GM21825 (cell line): ENCODE measurements around the gene TMEM150B.

Experiments used
- ATAC-seq: cut with Tn5 transposase; IDR thresholded peaks from one replicate; pipeline ENCODE4 v1.9.1; 2021; ENCODE audit warnings: mild to moderate bottlenecking, moderate library complexity; ENCODE audit not compliant: unreplicated experiment

Gene TMEM150B

DNA sequence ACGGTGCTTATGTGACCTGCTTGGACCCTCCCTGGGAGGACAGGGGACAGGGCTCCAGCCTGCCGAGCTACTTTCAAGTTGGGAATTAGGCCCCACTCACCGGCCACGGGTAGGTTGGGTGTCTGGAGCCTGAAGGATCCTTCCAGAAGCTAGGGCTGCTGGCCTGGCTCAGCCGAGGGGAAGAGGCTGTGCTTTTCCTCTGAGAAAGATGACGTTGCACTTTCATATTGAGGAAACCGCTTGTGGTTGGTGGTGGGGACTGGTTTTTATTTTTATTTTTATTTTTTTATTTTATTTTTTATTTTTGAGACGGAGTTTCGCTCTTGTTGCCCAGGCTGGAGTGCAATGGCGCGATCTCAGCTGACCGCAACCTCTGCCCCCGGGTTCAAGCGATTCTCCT is at the start of gene TMEM150B:
Gene TMEM150B, minus strand, starts transcription at position 170 of the 400 bp plus-strand sequence. CDS start 4,305 bp downstream, outside the sequence.
- no peak for ATAC-seq

DNA sequence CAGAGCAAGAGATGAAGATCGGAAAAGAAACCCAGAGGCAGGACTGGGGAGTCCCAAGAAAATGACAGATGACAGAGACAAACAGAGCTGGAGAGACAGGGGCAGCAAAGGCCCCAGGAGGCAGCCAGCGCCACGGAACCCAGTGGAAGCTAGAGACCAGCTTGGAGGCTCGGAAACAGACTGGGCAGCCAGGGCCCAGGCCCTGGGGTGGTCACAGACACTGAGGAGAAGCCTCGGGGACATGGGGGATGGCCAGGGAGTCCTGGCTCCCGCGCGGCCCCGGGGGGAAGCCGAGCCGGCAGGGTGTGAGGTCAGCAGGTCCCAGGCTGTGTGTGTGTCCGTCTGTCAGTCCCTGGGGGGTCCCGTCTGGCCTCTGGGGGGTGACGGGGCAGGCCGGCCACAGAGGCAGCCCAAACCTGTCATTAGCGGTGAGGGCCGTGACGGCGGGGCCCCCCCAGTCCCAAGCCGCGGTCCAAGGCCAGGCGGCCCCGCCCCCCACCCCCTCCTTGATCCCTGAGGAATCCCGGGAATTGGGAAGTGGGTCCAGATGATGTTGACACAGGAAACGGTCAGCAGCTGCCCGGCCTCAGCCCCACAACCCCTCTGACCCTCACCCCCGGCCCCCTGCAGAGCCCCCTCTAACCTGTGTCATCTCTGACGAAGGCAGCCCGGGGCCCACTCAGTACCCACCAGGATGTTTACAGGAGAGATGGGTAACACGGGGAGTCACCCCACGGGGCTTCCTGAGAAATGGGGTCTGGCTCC is 49.0 kb upstream of the TMEM150B start:
- no peak for ATAC-seq

DNA sequence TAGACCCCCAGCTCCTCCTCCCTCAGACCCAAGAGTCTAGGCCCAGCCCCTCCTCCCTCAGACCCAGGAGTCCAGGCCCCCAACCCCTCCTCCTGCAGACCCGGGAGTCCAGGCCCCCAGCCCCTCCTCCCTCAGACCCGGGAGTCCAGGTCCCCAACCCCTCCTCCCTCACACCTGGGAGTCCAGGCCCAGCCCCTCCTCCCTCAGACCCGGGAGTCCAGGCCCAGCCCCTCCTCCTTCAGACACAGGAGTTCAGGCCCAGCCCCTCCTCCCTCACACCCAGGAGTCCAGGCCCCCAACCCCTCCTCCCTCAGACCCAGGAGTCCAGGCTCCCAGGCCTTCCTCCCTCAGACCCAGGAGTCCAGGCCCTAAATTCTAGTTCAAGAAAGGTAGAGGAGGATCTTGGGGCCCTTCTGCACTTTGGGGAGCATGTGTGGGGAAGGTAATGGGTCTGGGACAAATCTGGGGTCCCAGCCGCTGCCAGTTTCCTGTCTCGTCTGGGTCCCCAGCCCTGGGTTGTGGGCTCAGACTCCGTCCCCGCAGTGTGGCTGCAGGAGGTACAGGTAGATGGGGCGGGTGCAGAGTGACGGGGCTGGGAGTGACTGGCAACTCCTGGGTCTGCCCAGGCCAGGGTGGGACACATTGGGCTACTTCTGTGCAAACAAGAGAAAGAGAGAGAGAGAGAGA is 48.3 kb upstream of the TMEM150B start:
- no peak for ATAC-seq

- ATAC-seq: no peak
Measured at GRCh38 chr19:55372316-55373081, 47.4 kb upstream of the TMEM150B start.

- no peak for ATAC-seq
Measured at GRCh38 chr19:55370305-55370988, 45.3 kb upstream of the TMEM150B start, which contains the start of gene IL11. TSS of gene IL11 (minus strand) at chr19:55370463. CDS start at chr19:55370310, 153 bp downstream.

- no peak for ATAC-seq
Measured at GRCh38 chr19:55369653-55370304, 44.6 kb upstream of the TMEM150B start.

GRCh38 chr19:55368701-55369563 is 43.8 kb upstream of the TMEM150B start:
- ATAC-seq: no peak

GRCh38 chr19:55368106-55368505 is 43.0 kb upstream of the TMEM150B start:
- ATAC-seq: no peak

- ATAC-seq: no peak
Measured at GRCh38 chr19:55366790-55367189, 41.6 kb upstream of the TMEM150B start.

GRCh38 chr19:55365964-55366363 is 40.8 kb upstream of the TMEM150B start:
- no peak for ATAC-seq

- ATAC-seq: no peak
Measured at GRCh38 chr19:55365245-55365644, 40.1 kb upstream of the TMEM150B start.

GRCh38 chr19:55362990-55363716 is 38.0 kb upstream of the TMEM150B start, which contains the start of gene GARIN5B:
TSS of gene GARIN5B (minus strand) at chr19:55363260. CDS start at chr19:55363066, 194 bp downstream.
- ATAC-seq: no peak

GRCh38 chr19:55362174-55362989 is 37.2 kb upstream of the TMEM150B start:
- ATAC-seq: no peak

DNA sequence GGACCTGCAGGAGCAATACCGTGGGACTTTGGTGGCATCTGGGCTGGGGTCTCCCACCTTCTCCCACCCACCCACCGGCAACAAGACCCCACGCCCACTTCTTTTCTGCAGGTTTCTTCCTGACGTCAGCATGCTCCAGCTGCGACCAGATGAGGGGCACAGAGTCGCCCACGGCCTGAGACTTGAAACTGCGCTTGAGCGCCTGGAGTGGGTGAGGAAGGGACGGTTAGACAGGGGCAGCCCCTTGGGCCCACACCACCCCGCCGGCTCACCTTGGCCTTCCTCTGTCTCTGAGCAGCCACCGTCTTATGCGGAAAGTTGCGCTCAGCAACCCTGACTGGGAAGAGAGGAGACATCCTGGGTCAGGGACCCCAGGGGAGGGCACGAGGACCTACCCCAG is 35.8 kb upstream of the TMEM150B start:
- ATAC-seq: no peak

- no peak for ATAC-seq
Measured at GRCh38 chr19:55358943-55359908, 34.1 kb upstream of the TMEM150B start.

- no peak for ATAC-seq
Measured at GRCh38 chr19:55358493-55358892, 33.4 kb upstream of the TMEM150B start.
